Spleen (tissue), 11 donors: Measurements from ENCODE around the gene PARD6A. TPM values are rescaled to one million over a fixed set of nuclear protein-coding genes. Genes with fewer than 3 reads are reported as not detected.

Source experiments
- DNase-seq: peaks from one replicate; pipeline ENCODE4 v3.0.0-alpha.2; 2020
- H3K27ac ChIP-seq, 8 donors: fragments of 200-600 bp; sonication (generic) in 7 of 8; 1 replicate in 4 of 8; 2 replicates in 4 of 8; pipeline versions ENCODE4 v1.5.0 to v1.8.0; 2016 to 2021; ENCODE audit warnings: inconsistent platforms in 4 of 8, mild to moderate bottlenecking in 4 of 8, moderate library complexity in 1 of 8
- H3K27me3 ChIP-seq, 7 donors: fragments of 200-600 bp; sonication (generic) in 6 of 7; replicated peaks in 1 of 7; 1 replicate in 4 of 7; 2 replicates in 3 of 7; pipeline versions ENCODE4 v1.5.0 to v1.8.0; 2016 to 2021; ENCODE audit warnings: inconsistent platforms in 3 of 7, mild to moderate bottlenecking in 1 of 7
- H3K36me3 ChIP-seq, 6 donors: fragments of 200-600 bp; sonication (generic) in 5 of 6; 1 replicate in 4 of 6; 2 replicates in 2 of 6; pipeline versions ENCODE4 v1.5.0 to v1.8.0; 2016 to 2021; ENCODE audit warnings: inconsistent platforms in 2 of 6
- H3K4me1 ChIP-seq, 6 donors: fragments of 200-600 bp; sonication (generic) in 5 of 6; 1 replicate in 3 of 6; 2 replicates in 3 of 6; pipeline versions ENCODE4 v1.5.0 to v1.8.0; 2016 to 2021; ENCODE audit warnings: inconsistent platforms in 3 of 6
- H3K4me3 ChIP-seq, 8 donors: fragments of 200-600 bp; sonication (generic) in 7 of 8; 1 replicate in 4 of 8; 2 replicates in 4 of 8; pipeline versions ENCODE4 v1.5.0 to v1.8.0; 2016 to 2021; ENCODE audit warnings: inconsistent platforms in 4 of 8, mild to moderate bottlenecking in 4 of 8, moderate library complexity in 2 of 8
- H3K9me3 ChIP-seq, 8 donors: fragments of 200-600 bp; sonication (generic) in 7 of 8; 1 replicate in 4 of 8; 2 replicates in 4 of 8; pipeline versions ENCODE4 v1.5.0 to v1.8.0; 2016 to 2021; ENCODE audit warnings: inconsistent platforms in 4 of 8
- POLR2A ChIP-seq, 3 donors: fragments of 450-650 bp; IDR thresholded peaks; one replicate each; pipeline ENCODE4 v1.5.1; 2017; ENCODE audit warnings: antibody characterized with exemption in 3 of 3, mild to moderate bottlenecking in 1 of 3
- POLR2AphosphoS5 ChIP-seq, 3 donors: sonication (generic); formaldehyde crosslinking; IDR thresholded peaks; one replicate each; pipeline ENCODE4 v1.5.1; 2017; ENCODE audit warnings: antibody characterized with exemption in 3 of 3
- WGBS, 5 donors: extraction: QIAGEN DNeasy Blood & Tissue Kit in 3 of 5; methylation state at CpG; one replicate each; pipeline versions ENCODE4 v1.1.5 to v1.1.7; 2013 to 2018; 5-methylcytosine and 5-hydroxymethylcytosine counted together
- intact Hi-C: fragments of 100-400 bp; cut with DNase I; formaldehyde crosslinking; loops from one replicate; pipeline ENCODE4 v1.15.0; 2023; ENCODE audit warnings: low total_unique reads
- polyA plus RNA-seq, 3 donors: library from polyadenylated mRNA; stranded (reverse); fragments of 200-250 nt; gene quantifications; one replicate each; pipeline ENCODE4 v1.2.1, GENCODE V29; 2013
- total RNA-seq, 7 donors: library from RNA; depleted of rRNA in 3 of 7; stranded (reverse); fragments of >200 nt in 3 of 7; fragmentation: NEBNext Ultra II Directional in 4 of 7; extraction: Animal tissue kit (Norgen Biotek cat#: 25700) in 4 of 7; gene quantifications; one replicate each; pipeline versions ENCODE4 v1.1.0 to v1.2.1, GENCODE V29; 2016 to 2021
- TF ChIP-seq, protein P1 (sequence below), 11 experiments: fragments of 200-600 bp in 7 of 11; fragments of 450-650 bp in 4 of 11; sonication (generic) in 4 of 11; IDR thresholded peaks in 8 of 11; conservative IDR thresholded peaks in 3 of 11; 1 replicate in 7 of 11; 2 replicates in 4 of 11; pipeline versions ENCODE4 v1.4.0 to v1.8.0; 2016 to 2021; ENCODE audit warnings: antibody characterized with exemption in 11 of 11, inconsistent platforms in 4 of 11, mild to moderate bottlenecking in 1 of 11
- donor health status: healthy with polysubstance abuse.
- donor health status: DM: no; HTN: no; CAD: no; lungs with moderate emphysema.
- donor health status: DM: no; HTN: no; CAD: no.
- donor health status: Bipolar disorder and iron deficiency.
- donor health status: healthy.
- donor health status: DM: no; HTN: no; CAD: no.
- donor health status: DM: yes; HTN: yes; CAD: no.

Gene PARD6A
- total and polyA plus RNA-seq, 10 donors, result 3.3 to 13.8 (median 6.7) TPM

DNA sequence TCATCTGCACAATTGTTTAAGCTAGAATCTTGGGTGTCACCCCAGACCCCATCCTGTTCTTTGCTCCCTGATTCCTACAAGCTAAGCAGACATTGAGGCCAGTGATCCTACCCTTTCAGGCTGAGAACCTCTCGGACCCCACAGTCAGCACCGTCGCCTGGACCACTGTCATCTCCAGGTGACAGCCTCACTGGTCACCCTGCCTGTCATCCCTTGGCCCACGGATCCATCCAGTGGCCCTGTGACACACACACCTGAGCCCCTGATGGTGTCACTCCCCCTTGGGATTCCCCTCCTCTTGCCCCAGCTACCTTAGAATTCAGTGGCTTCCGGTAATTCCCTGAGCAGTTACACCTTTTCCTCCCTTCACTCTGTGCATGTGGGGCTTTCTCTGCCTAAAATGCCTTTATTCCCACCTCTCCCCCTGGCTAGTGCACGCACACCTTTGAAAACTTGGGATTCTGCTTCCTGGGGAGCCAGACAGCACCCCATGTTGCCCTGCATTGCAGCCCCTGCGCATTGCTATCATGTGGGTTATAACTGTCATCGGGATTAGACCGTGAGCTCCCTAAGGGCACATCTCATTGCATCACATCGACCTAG lies 8.8 kb downstream of the PARD6A start:
- intact Hi-C loops, result loop anchor here (5.0 to 10.0 kb wide), 2 partner anchors 48 to 255 kb away; partner anchors contain the start of gene GFOD2
- WGBS, 5 donors, result 86 to 93% (median 91%) methylated on average over 10 of the region's 10 CpGs

DNA sequence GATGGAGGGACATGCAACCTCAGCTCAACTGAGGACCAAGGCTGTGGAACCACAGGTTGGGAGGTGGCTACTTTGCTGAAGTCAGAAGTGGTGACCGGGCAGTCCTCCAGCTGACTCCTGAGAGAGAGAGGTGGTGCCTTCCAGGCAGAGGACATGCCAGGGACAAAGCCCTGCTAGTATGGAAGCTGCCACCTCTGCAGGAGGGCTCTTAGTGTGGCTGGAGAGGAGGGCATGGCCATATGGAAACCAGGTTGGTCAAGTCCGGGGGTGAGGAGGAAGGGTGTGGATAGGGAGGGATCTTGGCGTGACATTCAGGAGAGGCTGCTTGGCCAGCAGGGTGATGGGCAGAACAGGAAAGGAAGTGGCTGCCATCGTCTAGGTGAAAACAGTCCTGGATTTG lies 11.5 kb downstream of the PARD6A start:
- peak; percentile 79 for DNase-seq
- WGBS, 5 donors, result 37 to 63% (median 38%) methylated on average over 4 of the region's 4 CpGs
- intact Hi-C loops, result loop anchor here (5.0 to 10.0 kb wide), 2 partner anchors 45 to 252 kb away; partner anchors contain the start of gene GFOD2
- H3K36me3 ChIP-seq, result peaks cover 0 to 19% (median 7%) of the 10 kb centered on the region in 6 donors
- H3K4me3 ChIP-seq, result peak overlapping the region in 1 of 8 donors; percentile 13
- H3K27me3 ChIP-seq, result no peaks in the 10 kb centered on the region
- no peak for TF ChIP-seq POLR2A (IDR thresholded peaks at IDR 0.05)
- peak in 1 of 3 donors; percentile 31 for TF ChIP-seq POLR2AphosphoS5 (IDR thresholded peaks at IDR 0.05)
- H3K4me1 ChIP-seq, result peaks cover 32 to 95% (median 81%) of the 10 kb centered on the region in 6 donors
- H3K9me3 ChIP-seq, result no peaks in the 10 kb centered on the region
- H3K27ac ChIP-seq, result peak overlapping the region in 7 of 8 donors; percentile 62 to 94 (median 83)

More for the DNA sequence above, 8.8 kb downstream of the PARD6A start:
- Histone ChIP-seq H3K4me1 (peaks cover 41 to 94% (median 76%) of the 10 kb centered on the region in 6 donors), H3K27me3 (no peaks in the 10 kb centered on the region), H3K4me3 (no peak overlapping the region), H3K9me3 (no peaks in the 10 kb centered on the region), H3K36me3 (peaks cover 0 to 4% (median 0%) of the 10 kb centered on the region in 6 donors), H3K27ac (peak overlapping the region in 6 of 8 donors; percentile 20 to 95 (median 90))
- no peak for DNase-seq
- TF ChIP-seq, protein P1, sequence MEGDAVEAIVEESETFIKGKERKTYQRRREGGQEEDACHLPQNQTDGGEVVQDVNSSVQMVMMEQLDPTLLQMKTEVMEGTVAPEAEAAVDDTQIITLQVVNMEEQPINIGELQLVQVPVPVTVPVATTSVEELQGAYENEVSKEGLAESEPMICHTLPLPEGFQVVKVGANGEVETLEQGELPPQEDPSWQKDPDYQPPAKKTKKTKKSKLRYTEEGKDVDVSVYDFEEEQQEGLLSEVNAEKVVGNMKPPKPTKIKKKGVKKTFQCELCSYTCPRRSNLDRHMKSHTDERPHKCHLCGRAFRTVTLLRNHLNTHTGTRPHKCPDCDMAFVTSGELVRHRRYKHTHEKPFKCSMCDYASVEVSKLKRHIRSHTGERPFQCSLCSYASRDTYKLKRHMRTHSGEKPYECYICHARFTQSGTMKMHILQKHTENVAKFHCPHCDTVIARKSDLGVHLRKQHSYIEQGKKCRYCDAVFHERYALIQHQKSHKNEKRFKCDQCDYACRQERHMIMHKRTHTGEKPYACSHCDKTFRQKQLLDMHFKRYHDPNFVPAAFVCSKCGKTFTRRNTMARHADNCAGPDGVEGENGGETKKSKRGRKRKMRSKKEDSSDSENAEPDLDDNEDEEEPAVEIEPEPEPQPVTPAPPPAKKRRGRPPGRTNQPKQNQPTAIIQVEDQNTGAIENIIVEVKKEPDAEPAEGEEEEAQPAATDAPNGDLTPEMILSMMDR (IDR thresholded peaks at IDR 0.05 in 8 of 11, conservative IDR thresholded peaks at IDR 0.05 in 3 of 11), result no peak
- TF ChIP-seq POLR2AphosphoS5 (IDR thresholded peaks at IDR 0.05) (no peak), POLR2A (IDR thresholded peaks at IDR 0.05) (no peak)

DNA sequence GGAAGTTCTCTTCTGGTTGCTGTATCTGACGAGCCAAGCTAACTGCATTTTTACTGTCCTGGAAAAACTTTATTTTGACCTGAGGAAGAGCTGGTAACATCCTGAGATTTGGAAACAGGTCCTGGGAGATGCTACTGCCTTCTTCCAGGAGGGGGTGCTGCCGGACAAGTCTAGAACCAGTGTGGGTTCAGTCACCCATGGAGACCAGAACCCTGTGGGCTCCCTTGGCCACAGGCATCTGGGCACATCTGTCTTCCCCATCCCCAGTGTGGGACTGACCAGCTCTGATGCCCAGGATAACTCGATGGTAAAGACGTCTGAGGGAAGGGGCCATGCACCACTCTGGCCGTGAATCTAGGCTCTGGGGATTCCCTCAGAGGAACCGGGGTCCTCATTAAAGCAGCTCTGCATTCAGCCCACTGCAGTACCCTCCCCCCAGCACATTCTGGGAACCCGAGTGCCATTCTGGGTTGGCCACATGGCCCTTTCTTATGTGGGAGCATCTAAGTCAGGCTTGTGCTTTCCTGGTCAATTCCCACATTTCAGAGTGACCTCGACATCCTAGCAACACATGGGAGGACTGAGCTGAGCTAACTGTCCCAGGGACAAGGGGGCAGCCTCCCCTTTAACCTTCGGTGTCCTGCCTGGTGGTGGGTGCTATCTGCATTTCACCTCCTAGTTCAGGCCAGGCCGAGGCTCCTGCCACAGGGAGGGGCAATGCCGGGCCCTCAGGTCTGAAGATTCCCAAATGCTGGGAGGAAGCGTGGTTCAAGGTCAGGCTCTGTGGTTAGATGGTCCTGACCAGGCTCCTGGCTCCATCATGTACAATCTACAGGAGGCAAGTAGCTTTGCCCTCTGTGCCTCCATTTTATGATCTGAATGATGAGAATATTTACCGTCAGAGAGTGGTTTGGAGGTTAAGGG lies 12.2 kb downstream of the PARD6A start:
- Histone ChIP-seq H3K4me3 (peak overlapping the region in 1 of 8 donors; percentile 27), H3K27me3 (no peaks in the 10 kb centered on the region), H3K9me3 (no peaks in the 10 kb centered on the region), H3K4me1 (peaks cover 25 to 95% (median 78%) of the 10 kb centered on the region in 6 donors), H3K36me3 (peaks cover 0 to 26% (median 7%) of the 10 kb centered on the region in 6 donors), H3K27ac (peak overlapping the region; percentile 31 to 94 (median 82))
- intact Hi-C loops, result loop anchor here (5.0 to 10.0 kb wide), 2 partner anchors 44 to 252 kb away; partner anchors contain the start of gene GFOD2
- TF ChIP-seq POLR2AphosphoS5 (IDR thresholded peaks at IDR 0.05), result peak in 2 of 3 donors; percentile 38 to 53
- TF ChIP-seq, protein P1 (IDR thresholded peaks at IDR 0.05 in 8 of 11, conservative IDR thresholded peaks at IDR 0.05 in 3 of 11), result peak; percentile 58 to 90 (median 80)
- TF ChIP-seq POLR2A (IDR thresholded peaks at IDR 0.05), result no peak
- peak; percentile 91 for DNase-seq
- 43 to 57% (median 48%) methylated on average over 8 to 13 of the region's 13 CpGs for WGBS, 5 donors

DNA sequence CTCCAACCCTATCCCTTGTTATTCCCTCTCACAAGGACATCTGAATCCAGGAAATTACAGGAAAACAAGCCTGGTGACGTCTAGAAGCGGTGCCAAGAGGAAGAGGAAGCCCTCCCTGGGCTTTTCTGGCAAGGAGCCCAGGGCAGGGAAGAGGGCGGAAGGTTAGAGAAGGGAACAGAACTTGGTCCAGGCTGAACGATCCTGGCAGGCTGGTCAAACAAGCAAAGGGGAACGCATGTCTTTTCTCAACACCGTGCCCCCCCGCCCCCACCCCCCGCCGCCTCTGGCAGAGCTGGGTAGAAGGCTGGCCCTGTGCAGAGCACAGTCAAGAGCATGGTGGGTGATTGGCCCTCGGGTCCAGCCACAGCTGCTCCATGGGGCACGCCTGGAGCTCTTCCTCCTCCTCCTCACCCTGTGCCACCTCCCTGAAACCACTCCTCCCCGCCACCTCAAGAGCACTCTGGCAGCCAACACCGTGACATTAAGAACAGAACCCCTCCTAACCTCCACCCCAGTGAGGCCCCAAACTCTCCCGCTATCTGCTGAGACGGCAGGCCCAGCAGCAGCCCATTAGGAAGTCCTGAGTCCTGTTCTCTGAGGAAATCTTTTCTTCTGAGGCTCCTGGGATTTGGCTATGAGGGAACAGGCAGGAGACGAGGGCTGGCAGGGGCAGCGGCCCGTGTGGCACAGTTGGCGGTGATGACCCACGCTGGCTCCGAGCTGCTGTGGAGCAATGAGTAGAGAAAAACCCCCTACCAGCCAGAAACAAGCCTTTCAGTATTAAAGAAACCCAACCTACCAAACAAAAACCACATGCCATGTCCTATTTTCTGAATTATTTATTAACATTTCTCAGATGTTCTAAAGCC lies 13.2 kb downstream of the PARD6A start:
- Histone ChIP-seq H3K4me1 (peaks cover 18 to 90% (median 69%) of the 10 kb centered on the region in 6 donors), H3K27me3 (no peaks in the 10 kb centered on the region), H3K27ac (peak overlapping the region; percentile 31 to 94 (median 82)), H3K4me3 (peak overlapping the region in 1 of 8 donors; percentile 27), H3K36me3 (peaks cover 0 to 27% (median 7%) of the 10 kb centered on the region in 6 donors), H3K9me3 (no peaks in the 10 kb centered on the region)
- 35 to 44% (median 37%) methylated on average over 20 to 21 of the region's 21 CpGs for WGBS, 5 donors
- TF ChIP-seq POLR2A (IDR thresholded peaks at IDR 0.05) (no peak), POLR2AphosphoS5 (IDR thresholded peaks at IDR 0.05) (peak; percentile 30 to 90 (median 47))
- DNase-seq, result peak; percentile 89
- intact Hi-C loops, result loop anchor here (5.0 to 10.0 kb wide), 2 partner anchors 43 to 251 kb away; partner anchors contain the start of gene GFOD2
